Parathyroid adenoma (tissue), 2 donors: ENCODE results near the gene MRPL43.
A peak's percentile ranks its signal among the peaks of the same experiment; 100 is the strongest.

Experiments
- H2AFZ ChIP-seq: fragments of 300-600 bp; sonication (generic); one replicate; pipeline ENCODE4 v1.7.0; 2017; ENCODE audit warnings: antibody characterized with exemption, mild to moderate bottlenecking
- H3K27ac ChIP-seq: fragments of 300-600 bp; sonication (generic); one replicate; pipeline ENCODE4 v1.7.0; 2017
- H3K27me3 ChIP-seq: fragments of 300-600 bp; sonication (generic); one replicate; pipeline ENCODE4 v1.7.0; 2017; ENCODE audit warnings: low read length; ENCODE audit not compliant: control insufficient read depth, insufficient read depth
- H3K36me3 ChIP-seq: fragments of 300-600 bp; sonication (generic); one replicate; pipeline ENCODE4 v1.7.0; 2017; ENCODE audit warnings: low read length; ENCODE audit not compliant: control insufficient read depth, insufficient read depth
- H3K4me1 ChIP-seq: fragments of 300-600 bp; sonication (generic); one replicate; pipeline ENCODE4 v1.7.0; 2017; ENCODE audit warnings: control low read depth
- H3K4me2 ChIP-seq: fragments of 300-600 bp; sonication (generic); one replicate; pipeline ENCODE4 v1.7.0; 2017; ENCODE audit warnings: low read length
- H3K4me3 ChIP-seq: fragments of 300-600 bp; sonication (generic); one replicate; pipeline ENCODE4 v1.7.0; 2017; ENCODE audit warnings: low read depth, low read length
- H3K79me2 ChIP-seq: fragments of 300-600 bp; sonication (generic); one replicate; pipeline ENCODE4 v1.7.0; 2017; ENCODE audit warnings: control low read depth
- H3K9ac ChIP-seq: fragments of 300-600 bp; sonication (generic); one replicate; pipeline ENCODE4 v1.7.0; 2017; ENCODE audit warnings: mild to moderate bottlenecking
- H3K9me3 ChIP-seq: fragments of 300-600 bp; sonication (generic); one replicate; pipeline ENCODE4 v1.7.0; 2017; ENCODE audit warnings: low read length; ENCODE audit not compliant: control insufficient read depth
- CTCF ChIP-seq: fragments of 300-600 bp; sonication (generic); IDR thresholded peaks from one replicate; pipeline ENCODE4 v1.7.0; 2017; ENCODE audit warnings: antibody characterized with exemption, mild to moderate bottlenecking
- donor health status: primary hyperparathyroidism.

The MRPL43 gene

GRCh38 chr10:101019440-101019703, 32.1 kb upstream of the MRPL43 start:
- TF ChIP-seq CTCF: no peak
- H2AFZ ChIP-seq: peak overlapping the region; percentile 49

GRCh38 chr10:101018600-101019439, 31.5 kb upstream of the MRPL43 start:
- Histone ChIP-seq H3K27ac (no peak overlapping the region), H3K4me2 (no peak overlapping the region), H3K36me3 (no peaks in the 10 kb centered on the region), H3K4me3 (no peak overlapping the region), H3K27me3 (no peaks in the 10 kb centered on the region), H3K4me1 (peaks cover 6% of the 10 kb centered on the region), H2AFZ (peak overlapping the region; percentile 49), H3K9me3 (no peaks in the 10 kb centered on the region), H3K9ac (no peak overlapping the region), H3K79me2 (no peaks in the 10 kb centered on the region)
- TF ChIP-seq CTCF: peak; percentile 87

More at GRCh38 chr10:101019440-101019703, 32.1 kb upstream of the MRPL43 start:
- no peaks in the 10 kb centered on the region for H3K9me3 ChIP-seq
- peaks cover 2% of the 10 kb centered on the region for H3K4me1 ChIP-seq
- no peaks in the 10 kb centered on the region for H3K79me2 ChIP-seq
- H3K9ac ChIP-seq: no peak overlapping the region
- no peak overlapping the region for H3K4me2 ChIP-seq
- H3K4me3 ChIP-seq: no peak overlapping the region
- no peaks in the 10 kb centered on the region for H3K27me3 ChIP-seq
- no peaks in the 10 kb centered on the region for H3K36me3 ChIP-seq
- no peak overlapping the region for H3K27ac ChIP-seq

GRCh38 chr10:101018118-101018599, 30.9 kb upstream of the MRPL43 start:
- H3K4me3 ChIP-seq: no peak overlapping the region
- no peak overlapping the region for H3K27ac ChIP-seq
- no peaks in the 10 kb centered on the region for H3K9me3 ChIP-seq
- H3K27me3 ChIP-seq: no peaks in the 10 kb centered on the region
- TF ChIP-seq CTCF: no peak
- H3K4me2 ChIP-seq: no peak overlapping the region
- H2AFZ ChIP-seq: no peak overlapping the region
- peaks cover 10% of the 10 kb centered on the region for H3K4me1 ChIP-seq
- H3K9ac ChIP-seq: no peak overlapping the region
- no peaks in the 10 kb centered on the region for H3K79me2 ChIP-seq
- H3K36me3 ChIP-seq: no peaks in the 10 kb centered on the region

- Histone ChIP-seq H2AFZ (no peak overlapping the region), H3K36me3 (no peaks in the 10 kb centered on the region)
- TF ChIP-seq CTCF: no peak
Observed at GRCh38 chr10:101016814-101017213, 29.5 kb upstream of the MRPL43 start.

GRCh38 chr10:101015582-101015973, 28.3 kb upstream of the MRPL43 start:
- Histone ChIP-seq H3K27me3 (no peaks in the 10 kb centered on the region), H3K4me2 (no peak overlapping the region), H2AFZ (no peak overlapping the region), H3K4me3 (no peak overlapping the region), H3K27ac (no peak overlapping the region), H3K9me3 (no peaks in the 10 kb centered on the region), H3K9ac (no peak overlapping the region), H3K36me3 (no peaks in the 10 kb centered on the region), H3K79me2 (no peaks in the 10 kb centered on the region), H3K4me1 (peaks cover 13% of the 10 kb centered on the region)
- no peak for TF ChIP-seq CTCF

More at GRCh38 chr10:101016814-101017213, 29.5 kb upstream of the MRPL43 start:
- Histone ChIP-seq H3K4me1 (peaks cover 13% of the 10 kb centered on the region), H3K27ac (no peak overlapping the region), H3K4me2 (no peak overlapping the region), H3K27me3 (no peaks in the 10 kb centered on the region), H3K9me3 (no peaks in the 10 kb centered on the region), H3K79me2 (no peaks in the 10 kb centered on the region), H3K4me3 (no peak overlapping the region), H3K9ac (no peak overlapping the region)
